HG03135 (cell line): ENCODE measurements around the gene STARD9.
"Not testable (repeated sequence)": the region's sequence is repeated elsewhere in the genome, so short reads cannot be mapped to it uniquely, and the experiment has no call there.

ENCODE experiments used
- ATAC-seq: cut with Tn5 transposase; IDR thresholded peaks from one replicate; pipeline ENCODE4 v1.9.1; 2021; ENCODE audit warnings: mild to moderate bottlenecking, moderate library complexity; ENCODE audit not compliant: unreplicated experiment

The STARD9 gene

DNA sequence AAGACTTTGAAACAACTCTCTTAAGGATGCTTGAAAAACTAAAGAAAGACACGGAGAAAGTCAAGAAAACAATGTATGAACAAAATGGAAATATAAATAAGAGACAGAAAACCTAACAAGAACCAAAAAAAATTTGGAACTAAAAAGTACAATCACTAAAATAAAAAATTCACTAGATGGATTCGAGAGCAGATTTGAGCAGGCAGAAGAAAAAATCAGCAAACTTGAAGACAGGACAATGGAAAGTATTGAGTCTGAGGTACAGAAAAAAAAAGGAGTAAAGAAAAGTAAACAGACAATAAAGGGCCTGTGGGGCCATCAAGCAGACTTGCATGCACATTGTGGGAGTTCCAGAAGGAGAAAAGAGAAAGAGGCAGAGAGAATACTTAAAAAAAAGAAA is 174.9 kb downstream of the STARD9 start:
- no peak for ATAC-seq

DNA sequence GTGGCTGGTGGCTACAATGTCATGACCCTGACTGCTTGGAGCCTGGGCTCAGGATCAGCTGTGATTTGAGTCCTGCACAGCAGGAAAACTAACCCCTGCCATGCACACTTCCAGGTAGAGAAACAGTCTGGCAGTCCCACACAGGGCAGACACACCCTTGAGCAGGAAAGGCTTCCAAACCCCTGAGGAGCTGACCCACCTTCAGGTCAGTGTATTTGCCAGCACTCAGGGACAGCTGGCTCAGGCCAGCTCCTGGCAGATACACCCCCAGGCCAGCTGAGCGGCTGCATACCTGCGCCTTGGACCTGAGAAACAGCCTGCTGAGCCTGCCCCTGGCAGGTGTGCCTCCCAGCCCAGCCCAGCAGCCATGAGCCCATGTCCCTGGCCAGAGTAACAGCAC is 183.7 kb downstream of the STARD9 start:
- ATAC-seq = no peak

- no peak for ATAC-seq
Measured at GRCh38 chr15:42760759-42761158, 185.4 kb downstream of the STARD9 start.

DNA sequence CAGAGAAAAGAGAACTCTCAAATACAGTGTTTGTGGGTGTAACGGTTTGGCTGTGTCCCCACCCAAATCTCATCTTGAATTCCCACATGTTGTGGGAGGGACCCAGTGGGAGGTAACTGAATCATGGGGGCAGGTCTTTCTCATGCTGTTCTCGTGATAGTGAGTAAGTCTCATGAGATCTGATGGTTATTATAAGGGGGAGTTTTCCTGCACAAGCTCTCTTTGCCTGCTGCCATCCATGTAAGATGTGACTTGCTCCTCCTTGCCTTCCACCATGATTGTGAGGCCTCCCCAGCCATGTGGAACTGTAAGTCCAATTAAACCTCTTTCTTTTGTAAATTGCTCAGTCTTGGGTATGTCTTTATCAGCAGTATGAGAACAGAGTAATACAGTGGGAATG is 186.4 kb downstream of the STARD9 start:
- ATAC-seq = not testable (repeated sequence)

- ATAC-seq = not testable (repeated sequence)
Measured at GRCh38 chr15:42764154-42764731, 188.8 kb downstream of the STARD9 start.

GRCh38 chr15:42766109-42766508 is 190.7 kb downstream of the STARD9 start:
- not testable (repeated sequence) for ATAC-seq
